Esophagus muscularis mucosa (tissue), 4 donors: ENCODE data around the gene DISC1. TPM values are rescaled to one million over a fixed set of nuclear protein-coding genes. Genes with fewer than 3 reads are reported as not detected.

ENCODE experiments used
- DNase-seq: peaks from one replicate; pipeline ENCODE4 v3.0.0-alpha.2; 2017; ENCODE audit errors: extremely low spot score
- H3K27ac ChIP-seq, 4 donors: fragments of 200-600 bp; sonication (generic); replicated peaks in 1 of 4; 1 replicate in 3 of 4; 2 replicates in 1 of 4; pipeline ENCODE4 v1.5.1; 2016 to 2019; ENCODE audit warnings: mild to moderate bottlenecking in 1 of 4
- H3K27me3 ChIP-seq, 4 donors: fragments of 200-600 bp; sonication (generic); one replicate each; pipeline versions ENCODE4 v1.5.1 to v1.6.0; 2016 to 2019
- H3K36me3 ChIP-seq, 4 donors: fragments of 200-600 bp; sonication (generic); one replicate each; pipeline ENCODE4 v1.5.1; 2016 to 2019
- H3K4me1 ChIP-seq, 4 donors: fragments of 200-600 bp; sonication (generic); one replicate each; pipeline ENCODE4 v1.5.1; 2016 to 2019
- H3K4me3 ChIP-seq, 4 donors: fragments of 200-600 bp; sonication (generic); 1 replicate in 2 of 4; 2 replicates in 2 of 4; pipeline ENCODE4 v1.5.1; 2016 to 2019; ENCODE audit warnings: mild to moderate bottlenecking in 4 of 4, moderate library complexity in 1 of 4
- H3K9me3 ChIP-seq, 4 donors: fragments of 200-600 bp; sonication (generic); 1 replicate in 3 of 4; 2 replicates in 1 of 4; pipeline ENCODE4 v1.5.1; 2016 to 2019
- EP300 ChIP-seq: sonication (generic); formaldehyde crosslinking; IDR thresholded peaks from one replicate; pipeline ENCODE4 v1.6.1; 2017; ENCODE audit warnings: antibody characterized with exemption
- POLR2A ChIP-seq: fragments of 450-650 bp; IDR thresholded peaks from one replicate; pipeline ENCODE4 v1.6.1; 2017; ENCODE audit warnings: antibody characterized with exemption, moderate library complexity, mild to moderate bottlenecking, low read depth
- POLR2AphosphoS5 ChIP-seq, 2 donors: sonication (generic); formaldehyde crosslinking; IDR thresholded peaks; one replicate each; pipeline ENCODE4 v1.6.1; 2017; ENCODE audit warnings: antibody characterized with exemption in 2 of 2
- WGBS: methylation state at CpG from one replicate; pipeline ENCODE4 v1.1.5; 2018; 5-methylcytosine and 5-hydroxymethylcytosine counted together
- intact Hi-C: fragments of 100-400 bp; cut with DNase I; formaldehyde crosslinking; loops from one replicate; pipeline ENCODE4 v1.15.1; 2023
- total RNA-seq, 4 donors: library from RNA; depleted of rRNA; stranded (reverse); fragments of >200 nt; gene quantifications; one replicate each; pipeline versions ENCODE4 v1.1.0 to v1.2.1, GENCODE V29; 2016
- TF ChIP-seq, protein P1 (sequence below), 3 experiments: fragments of 200-600 bp in 2 of 3; fragments of 450-650 bp in 1 of 3; sonication (generic) in 2 of 3; IDR thresholded peaks; one replicate each; pipeline ENCODE4 v1.5.1; 2017 to 2019; ENCODE audit warnings: antibody characterized with exemption in 3 of 3, mild to moderate bottlenecking in 2 of 3, moderate library complexity in 1 of 3

Gene DISC1
- total RNA-seq, 4 donors from 2014 or later: 5.3 to 6.6 (median 6.2) TPM

DNA sequence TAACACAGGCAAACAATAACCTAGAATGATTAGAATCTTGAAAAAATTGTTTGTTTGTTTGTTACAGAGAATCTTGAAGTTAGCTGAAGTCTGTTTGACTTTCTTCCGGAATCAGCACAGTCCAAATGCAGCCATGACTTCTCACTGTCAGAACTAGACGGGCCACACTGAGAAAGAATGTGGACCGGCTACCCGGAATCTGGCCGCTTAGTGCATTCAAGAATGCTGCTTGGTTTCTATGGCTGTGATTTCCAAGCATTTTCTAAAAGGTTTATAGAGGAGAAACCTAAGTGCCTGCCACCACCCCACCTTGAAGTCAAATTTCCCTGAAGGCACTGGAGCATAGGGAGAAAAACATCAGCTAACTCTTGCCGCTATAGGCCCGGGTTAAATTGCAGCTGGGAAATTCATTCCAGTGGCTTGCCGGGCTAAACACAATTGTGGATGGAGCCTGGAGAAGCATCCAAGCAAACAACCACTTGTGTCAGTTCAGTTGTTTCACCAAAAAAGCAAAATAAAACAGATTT, 231.1 kb downstream of the DISC1 start:
- TF ChIP-seq, protein P1, sequence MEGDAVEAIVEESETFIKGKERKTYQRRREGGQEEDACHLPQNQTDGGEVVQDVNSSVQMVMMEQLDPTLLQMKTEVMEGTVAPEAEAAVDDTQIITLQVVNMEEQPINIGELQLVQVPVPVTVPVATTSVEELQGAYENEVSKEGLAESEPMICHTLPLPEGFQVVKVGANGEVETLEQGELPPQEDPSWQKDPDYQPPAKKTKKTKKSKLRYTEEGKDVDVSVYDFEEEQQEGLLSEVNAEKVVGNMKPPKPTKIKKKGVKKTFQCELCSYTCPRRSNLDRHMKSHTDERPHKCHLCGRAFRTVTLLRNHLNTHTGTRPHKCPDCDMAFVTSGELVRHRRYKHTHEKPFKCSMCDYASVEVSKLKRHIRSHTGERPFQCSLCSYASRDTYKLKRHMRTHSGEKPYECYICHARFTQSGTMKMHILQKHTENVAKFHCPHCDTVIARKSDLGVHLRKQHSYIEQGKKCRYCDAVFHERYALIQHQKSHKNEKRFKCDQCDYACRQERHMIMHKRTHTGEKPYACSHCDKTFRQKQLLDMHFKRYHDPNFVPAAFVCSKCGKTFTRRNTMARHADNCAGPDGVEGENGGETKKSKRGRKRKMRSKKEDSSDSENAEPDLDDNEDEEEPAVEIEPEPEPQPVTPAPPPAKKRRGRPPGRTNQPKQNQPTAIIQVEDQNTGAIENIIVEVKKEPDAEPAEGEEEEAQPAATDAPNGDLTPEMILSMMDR (IDR thresholded peaks at IDR 0.05): no peak
- no peak for TF ChIP-seq POLR2AphosphoS5 (IDR thresholded peaks at IDR 0.05)
- TF ChIP-seq EP300: no peak
- TF ChIP-seq POLR2A: no peak
- H3K27ac ChIP-seq: no peak overlapping the region
- 93% methylated on average over 8 of the region's 8 CpGs for WGBS
- no peaks in the 10 kb centered on the region for H3K36me3 ChIP-seq
- H3K4me3 ChIP-seq: no peak overlapping the region
- H3K9me3 ChIP-seq: no peaks in the 10 kb centered on the region
- DNase-seq: no peak
- peaks cover 0 to 13% (median 3%) of the 10 kb centered on the region in 4 donors for H3K4me1 ChIP-seq
- no peaks in the 10 kb centered on the region for H3K27me3 ChIP-seq
- intact Hi-C loops: no loop called here

DNA sequence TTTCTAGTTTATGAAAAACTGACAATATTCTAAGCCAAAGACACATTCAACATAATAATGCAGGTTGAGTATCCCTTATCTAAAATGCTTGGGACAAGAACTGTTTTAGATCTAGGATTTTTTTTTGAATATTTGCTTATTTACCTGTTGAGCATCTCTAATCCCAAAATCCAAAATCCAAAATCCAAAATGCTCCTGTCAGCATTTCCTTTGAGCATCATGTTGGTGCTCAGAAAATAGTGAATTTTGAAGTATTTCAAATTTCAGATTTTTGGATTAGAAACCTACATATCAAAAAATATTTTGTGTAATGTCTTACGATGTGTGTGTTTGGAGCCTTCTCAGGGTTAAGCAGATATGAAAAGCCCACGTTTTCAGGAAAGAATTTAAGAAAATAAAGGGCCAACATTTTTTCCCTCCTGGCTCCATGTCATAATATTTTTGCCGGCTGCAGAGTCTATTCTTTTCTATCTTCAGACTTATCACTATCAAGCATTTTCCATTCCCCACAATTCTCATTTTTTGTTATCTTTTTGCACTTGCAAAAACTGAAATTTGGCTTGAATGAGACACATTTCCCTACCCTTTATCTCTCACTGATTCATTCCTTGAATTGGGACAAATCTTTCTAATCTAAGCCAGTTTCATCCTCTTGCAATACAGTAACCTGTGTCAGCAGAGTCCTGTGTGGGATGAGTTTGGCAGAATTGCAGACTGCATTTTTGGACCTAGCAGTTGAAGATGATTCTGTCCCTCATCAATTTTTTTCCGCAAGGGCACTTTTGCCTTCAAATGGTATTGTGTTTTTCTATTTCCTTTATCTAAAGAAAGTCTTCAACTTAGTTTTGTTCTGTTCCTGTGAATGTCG, 233.9 kb downstream of the DISC1 start:
- Histone ChIP-seq H3K4me3 (no peak overlapping the region), H3K27me3 (no peaks in the 10 kb centered on the region), H3K36me3 (no peaks in the 10 kb centered on the region), H3K27ac (no peak overlapping the region), H3K9me3 (no peaks in the 10 kb centered on the region), H3K4me1 (peaks cover 0 to 14% (median 4%) of the 10 kb centered on the region in 4 donors)
- TF ChIP-seq EP300 (no peak), POLR2A (no peak), POLR2AphosphoS5 (IDR thresholded peaks at IDR 0.05) (no peak)
- TF ChIP-seq, protein P1 (IDR thresholded peaks at IDR 0.05): no peak
- WGBS: 78% methylated on average over 5 of the region's 5 CpGs
- DNase-seq: no peak
- intact Hi-C loops: loop anchor here (10.0 kb wide), 1 partner anchor 584 kb away; no protein-coding TSS in a partner anchor

- intact Hi-C loops: loop anchor here (10.0 kb wide), 1 partner anchor 583 kb away; no protein-coding TSS in a partner anchor
These were observed 235.2 kb downstream of the DISC1 start for GRCh38 chr1:231861541-231862481.

GRCh38 chr1:231862611-231863010, 236.0 kb downstream of the DISC1 start:
- Histone ChIP-seq H3K9me3 (no peaks in the 10 kb centered on the region), H3K4me1 (peaks cover 13 to 27% (median 22%) of the 10 kb centered on the region in 4 donors), H3K27ac (no peak overlapping the region), H3K36me3 (no peaks in the 10 kb centered on the region), H3K4me3 (no peak overlapping the region), H3K27me3 (no peaks in the 10 kb centered on the region)
- 85% methylated on average over 2 of the region's 2 CpGs for WGBS
- no peak for DNase-seq
- intact Hi-C loops: loop anchor here (10.0 kb wide), 1 partner anchor 582 kb away; no protein-coding TSS in a partner anchor
- TF ChIP-seq POLR2AphosphoS5 (IDR thresholded peaks at IDR 0.05): peak in 1 of 2 donors; percentile 13
- TF ChIP-seq EP300: no peak
- TF ChIP-seq, protein P1 (IDR thresholded peaks at IDR 0.05): no peak

More at GRCh38 chr1:231861541-231862481, 235.2 kb downstream of the DISC1 start:
- TF ChIP-seq, protein P1 (IDR thresholded peaks at IDR 0.05): no peak
- TF ChIP-seq POLR2AphosphoS5 (IDR thresholded peaks at IDR 0.05): no peak
- no peak for TF ChIP-seq EP300
- no peak for TF ChIP-seq POLR2A
- WGBS: 70% methylated on average over 7 of the region's 7 CpGs
- H3K27ac ChIP-seq: peak overlapping the region in 1 of 4 donors; percentile 28
- no peak for DNase-seq
- peaks cover 5 to 20% (median 14%) of the 10 kb centered on the region in 4 donors for H3K4me1 ChIP-seq
- no peak overlapping the region for H3K4me3 ChIP-seq
- H3K36me3 ChIP-seq: no peaks in the 10 kb centered on the region
- H3K9me3 ChIP-seq: no peaks in the 10 kb centered on the region
- no peaks in the 10 kb centered on the region for H3K27me3 ChIP-seq
